HG03342 (cell line): ENCODE results near the gene DDX27.
A peak's percentile ranks its signal among the peaks of the same experiment; 100 is the strongest.

Source experiments
- ATAC-seq: cut with Tn5 transposase; IDR thresholded peaks from one replicate; pipeline ENCODE4 v1.9.1; 2021; ENCODE audit warnings: mild to moderate bottlenecking, moderate library complexity; ENCODE audit not compliant: unreplicated experiment

Gene DDX27

GRCh38 chr20:49276961-49277785, 58.0 kb downstream of the DDX27 start:
- ATAC-seq, result no peak

- no peak for ATAC-seq
Measured at GRCh38 chr20:49277786-49278035, 58.5 kb downstream of the DDX27 start.

- peak; percentile 78 for ATAC-seq
Measured at GRCh38 chr20:49278036-49278817, 59.0 kb downstream of the DDX27 start, which contains the start of gene ZNFX1. Gene ZNFX1 (minus strand): TSS chr20:49278057. CDS start chr20:49275839, 2,218 bp downstream.

- no peak for ATAC-seq
Measured at GRCh38 chr20:49278818-49279676, 59.8 kb downstream of the DDX27 start.

GRCh38 chr20:49279677-49280462, 60.7 kb downstream of the DDX27 start:
- no peak for ATAC-seq

GRCh38 chr20:49280463-49281058, 61.3 kb downstream of the DDX27 start:
- no peak for ATAC-seq

DNA sequence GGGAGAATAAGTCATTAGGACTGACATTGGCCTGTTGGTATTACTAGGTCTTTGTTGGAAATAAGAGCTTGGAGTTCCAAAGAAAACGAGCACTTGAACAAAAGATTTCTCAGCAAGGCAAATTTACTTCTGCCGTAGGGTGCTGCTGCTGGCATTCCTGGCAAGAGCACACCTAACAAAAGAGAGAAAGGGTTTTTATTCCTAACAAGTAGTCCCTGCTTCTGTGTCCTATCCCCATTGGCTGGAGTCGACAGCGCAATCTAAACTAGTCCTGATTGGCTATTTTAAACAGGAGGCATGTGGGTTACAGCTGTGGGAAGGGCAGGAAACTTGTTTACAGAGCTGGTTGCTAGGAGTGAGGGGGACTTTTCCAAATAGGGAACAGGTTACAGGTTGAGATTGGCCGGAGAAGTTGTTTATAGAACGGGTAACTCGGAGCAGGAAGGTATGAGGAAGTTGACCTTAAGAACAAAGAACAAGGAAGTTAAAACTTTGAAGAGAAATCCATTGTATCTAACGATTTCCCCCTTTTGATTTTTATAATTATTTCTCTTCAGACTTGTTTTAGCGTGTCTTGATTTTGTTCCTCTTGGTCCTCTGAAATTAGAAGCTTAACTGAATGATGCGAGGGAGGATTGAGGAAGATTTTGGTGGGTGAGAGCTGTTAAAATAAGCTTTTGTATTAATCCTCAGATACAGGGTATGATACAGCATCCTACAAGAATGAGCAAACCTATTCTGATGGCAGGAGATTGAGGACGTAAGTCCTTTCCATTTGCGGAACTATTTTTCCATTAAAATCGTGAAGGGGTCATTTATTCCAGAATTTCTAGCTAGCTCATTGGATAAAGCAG, 62.1 kb downstream of the DDX27 start:
- ATAC-seq, result no peak

- ATAC-seq, result no peak
Measured at GRCh38 chr20:49281913-49282467, 62.8 kb downstream of the DDX27 start.

GRCh38 chr20:49282584-49283171, 63.5 kb downstream of the DDX27 start:
- ATAC-seq, result no peak

GRCh38 chr20:49283176-49283702, 64.0 kb downstream of the DDX27 start:
- no peak for ATAC-seq

DNA sequence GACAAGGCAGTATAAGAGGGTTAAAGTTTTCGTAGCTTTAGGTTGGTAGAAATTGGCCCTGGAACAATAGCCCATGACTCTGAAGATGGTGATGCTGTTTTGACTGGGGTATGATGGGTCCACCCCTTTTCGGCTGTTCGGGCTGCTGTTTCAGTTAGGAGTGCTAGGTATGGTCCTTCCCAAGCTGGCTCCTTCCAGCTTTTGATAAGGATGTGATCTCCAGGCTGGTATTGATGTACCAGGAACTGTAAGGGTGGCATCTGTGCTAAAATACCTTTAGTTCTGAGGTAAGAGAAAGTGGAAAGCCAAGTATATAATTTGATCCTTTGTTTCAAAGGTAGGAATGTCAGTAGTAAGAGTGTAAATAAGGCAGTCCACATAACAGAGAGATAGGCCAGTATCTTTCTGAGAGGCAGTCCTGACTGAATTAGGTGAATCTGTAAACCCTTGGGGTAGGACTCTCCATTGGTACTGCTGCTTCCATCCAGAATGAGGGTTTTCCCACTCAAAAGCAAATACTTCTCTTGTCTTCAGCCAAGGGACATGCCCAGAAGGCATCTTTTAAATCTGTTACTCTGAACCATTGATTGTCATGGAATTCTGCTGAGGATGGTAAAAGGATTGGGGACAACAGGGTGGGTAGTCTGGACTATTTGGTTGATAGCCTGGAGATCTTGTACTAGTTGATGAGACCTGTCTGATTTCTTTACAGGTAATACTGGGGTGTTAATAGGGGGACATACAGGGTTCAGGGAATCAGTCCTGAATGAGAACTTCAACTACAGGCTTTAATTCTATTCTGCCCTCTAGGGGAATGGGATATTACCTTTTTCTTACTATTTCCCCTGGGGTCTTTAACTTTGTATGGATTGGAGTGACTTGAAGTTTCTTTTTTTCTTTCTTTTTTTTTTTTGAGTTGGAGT, 64.7 kb downstream of the DDX27 start:
- ATAC-seq, result no peak

DNA sequence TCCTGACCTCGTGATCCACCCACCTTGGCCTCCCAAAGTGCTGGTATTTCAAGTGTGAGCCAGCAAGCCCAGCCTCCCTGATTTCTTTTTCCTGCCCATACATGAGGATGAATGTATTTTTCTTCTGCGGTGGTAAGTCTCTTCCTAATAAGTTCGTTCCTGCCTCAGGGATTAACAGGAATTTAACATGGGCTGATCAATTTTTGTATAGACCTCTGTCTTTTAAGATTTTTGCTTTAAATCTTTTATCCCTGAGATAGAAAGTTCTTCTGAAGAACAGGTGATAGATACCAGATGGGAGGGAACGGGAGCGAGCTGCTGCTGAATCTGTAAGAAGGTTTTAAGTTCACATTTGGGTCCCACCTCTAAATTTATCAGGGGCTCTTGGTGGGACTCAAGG, 65.6 kb downstream of the DDX27 start:
- ATAC-seq, result no peak

- ATAC-seq, result no peak
Measured at GRCh38 chr20:49285233-49285668, 66.0 kb downstream of the DDX27 start.

DNA sequence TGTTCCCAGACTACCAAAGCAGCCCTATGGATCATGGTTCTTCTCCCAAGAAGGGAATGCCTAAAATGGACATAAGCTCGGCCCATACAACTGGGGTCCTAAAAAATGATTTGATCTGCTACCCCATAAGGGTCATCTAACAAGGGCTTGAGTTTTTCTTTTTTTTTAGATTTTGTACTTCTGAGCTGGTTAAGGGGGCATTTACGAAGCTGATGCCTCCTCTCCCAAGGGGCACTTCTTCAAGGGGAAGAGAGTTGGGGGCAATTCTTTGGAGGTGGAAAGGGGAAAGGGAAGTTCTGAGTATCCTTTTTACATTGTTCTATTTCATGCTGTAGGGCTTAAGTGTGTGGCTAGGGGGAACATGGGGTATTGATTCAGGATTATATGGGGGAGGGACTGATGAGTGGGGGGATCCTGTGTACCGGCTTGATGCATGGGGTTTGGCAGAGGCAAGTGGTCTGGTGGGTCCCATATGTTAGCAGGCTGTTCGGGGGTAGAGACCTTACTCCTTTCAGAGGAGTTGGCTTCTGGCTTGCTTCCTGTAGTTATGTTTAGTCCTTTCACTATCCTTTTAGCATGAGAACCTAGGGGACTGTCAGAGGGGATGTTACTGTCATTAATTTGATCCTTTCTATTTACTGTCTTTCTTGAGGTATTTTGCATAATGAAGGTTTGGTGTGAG, 66.7 kb downstream of the DDX27 start:
- no peak for ATAC-seq

DNA sequence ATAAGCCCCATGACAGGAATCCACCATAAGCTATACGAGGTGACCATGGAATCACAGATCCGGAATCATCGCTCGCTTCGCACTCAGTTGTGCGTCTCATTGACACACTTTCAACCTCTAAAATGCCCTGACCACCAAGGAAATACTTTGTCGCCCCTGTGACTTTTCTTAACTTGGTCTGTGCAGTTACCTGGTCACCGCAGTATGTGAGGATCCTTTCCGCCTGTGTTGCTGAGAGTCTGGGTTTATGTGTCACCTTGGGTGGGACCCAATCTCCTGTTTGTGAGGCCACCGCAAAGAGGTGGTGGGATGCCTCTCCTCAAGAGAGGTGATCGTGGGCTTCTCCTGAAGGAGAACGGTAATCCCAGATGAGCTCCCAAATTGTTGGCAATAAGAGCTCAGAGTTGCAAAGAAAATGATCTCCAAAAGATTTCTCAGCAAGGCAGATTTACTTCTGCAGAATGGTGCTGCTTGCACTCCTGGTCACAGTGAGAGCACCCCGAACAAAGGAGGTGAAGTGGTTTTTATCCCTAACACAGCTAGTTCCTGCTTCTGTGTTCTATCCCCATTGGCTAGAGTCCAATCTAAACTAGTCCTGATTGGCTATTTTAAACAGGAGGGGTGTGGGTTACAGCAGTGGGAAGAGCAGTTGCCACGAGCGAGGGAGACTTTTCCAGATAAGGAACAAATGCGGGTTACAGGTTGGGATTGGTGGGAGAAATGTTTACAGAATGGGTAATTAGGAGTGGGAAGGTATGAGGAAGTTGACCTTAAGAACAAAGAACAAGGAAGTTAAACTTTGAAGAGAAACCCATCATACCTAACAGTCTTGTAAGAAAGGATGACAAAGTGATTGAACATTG, 67.7 kb downstream of the DDX27 start:
- no peak for ATAC-seq
